Ramos (cell line): Measurements from ENCODE around the gene SIVA1.
"Not testable (repeated sequence)": the region's sequence is repeated elsewhere in the genome, so short reads cannot be mapped to it uniquely, and the experiment has no call there.

Source experiments
- in situ Hi-C: fragments of 300-500 bp; cut with MboI; formaldehyde crosslinking; loops from one replicate; pipeline ENCODE4 v1.14.3; 2022; ENCODE audit warnings: low sequenced_read_pairs; ENCODE audit not compliant: unreplicated experiment

The SIVA1 gene

DNA sequence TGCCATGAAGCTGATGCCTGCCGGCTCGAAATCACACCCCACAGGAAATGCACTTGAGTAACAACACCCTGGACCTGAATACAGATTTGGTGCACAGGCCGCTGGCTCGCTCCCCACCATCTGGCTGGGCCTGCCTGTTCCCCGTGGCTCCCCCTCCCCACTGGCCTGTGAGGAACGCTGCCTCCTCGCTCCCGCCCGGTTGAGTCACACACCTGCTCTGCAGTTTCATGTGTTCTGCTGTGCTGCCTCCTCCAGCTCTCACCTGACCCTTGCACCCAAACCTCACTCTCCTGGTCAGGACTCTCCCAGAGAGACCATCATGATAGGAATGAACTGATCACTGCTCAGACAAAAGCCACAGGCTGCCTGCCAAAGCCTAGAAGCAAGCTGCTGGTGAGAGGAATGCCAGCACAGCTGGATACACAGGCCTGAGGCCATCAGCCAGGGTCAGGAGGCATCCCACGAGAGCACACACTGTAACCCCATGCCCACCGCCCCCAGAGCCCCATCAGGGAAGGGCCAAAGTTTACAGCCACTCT lies 3.8 kb upstream of the SIVA1 start:
- in situ Hi-C loops = no loop called here

GRCh38 chr14:104750056-104750752 lies 2.7 kb upstream of the SIVA1 start:
- in situ Hi-C loops = no loop called here

DNA sequence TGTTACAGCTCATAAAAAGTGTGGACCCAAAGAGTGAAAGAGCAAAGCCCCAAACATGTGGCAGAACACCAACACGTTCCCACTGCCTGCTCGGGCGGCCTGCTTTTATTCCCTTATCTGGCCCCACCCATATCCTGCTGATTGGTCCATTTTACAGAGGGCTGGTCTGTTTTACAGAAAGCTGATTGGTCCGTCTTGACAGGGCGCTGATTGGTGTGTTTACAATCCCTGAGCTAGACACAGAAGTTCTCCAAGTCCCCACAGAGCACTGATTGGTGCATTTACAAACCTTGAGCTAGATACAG lies 2.2 kb upstream of the SIVA1 start:
- in situ Hi-C loops = not testable (repeated sequence)

DNA sequence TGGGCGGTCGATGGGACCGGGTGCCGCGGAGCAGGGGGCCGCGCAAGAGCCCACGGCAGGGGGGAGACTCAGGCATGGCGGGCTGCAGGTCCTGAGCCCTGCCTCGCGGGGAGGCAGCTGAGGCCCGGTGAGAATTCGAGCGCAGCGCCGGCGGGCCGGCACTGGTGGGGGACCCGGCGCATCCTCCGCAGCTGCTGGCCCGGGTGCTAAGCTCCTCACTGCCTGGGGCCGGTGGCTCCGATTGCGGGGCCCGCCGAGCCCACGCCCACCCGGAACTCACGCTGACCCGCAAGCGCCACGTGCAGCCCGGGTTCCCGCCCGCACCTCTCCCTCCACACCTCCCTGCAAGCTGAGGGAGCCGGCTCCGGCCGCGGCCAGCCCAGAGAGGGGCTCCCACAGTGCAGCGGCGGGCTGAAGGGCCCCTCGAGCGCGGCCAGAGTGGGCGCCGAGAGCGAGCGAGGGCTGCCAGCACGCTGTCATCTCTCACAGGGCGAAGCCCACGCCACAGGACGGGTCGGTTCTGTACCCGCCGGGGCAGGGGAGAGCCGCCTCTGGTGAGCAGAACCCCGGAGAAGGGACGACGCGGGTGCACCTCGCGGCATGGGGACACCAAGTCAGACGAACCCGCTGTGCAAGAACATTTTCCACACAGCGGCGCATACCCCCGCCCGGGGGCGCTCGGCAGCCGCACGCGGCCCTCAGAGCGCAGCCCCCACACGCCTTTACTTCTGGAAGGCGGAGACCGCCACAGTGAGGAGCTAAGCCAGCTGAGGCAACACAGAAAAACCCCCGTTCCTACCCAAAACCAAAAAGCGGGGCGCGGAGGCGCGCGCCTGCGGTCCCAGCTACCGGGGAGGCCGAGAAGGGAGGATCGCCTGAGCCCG lies 1.2 kb upstream of the SIVA1 start:
- in situ Hi-C loops = no loop called here

DNA sequence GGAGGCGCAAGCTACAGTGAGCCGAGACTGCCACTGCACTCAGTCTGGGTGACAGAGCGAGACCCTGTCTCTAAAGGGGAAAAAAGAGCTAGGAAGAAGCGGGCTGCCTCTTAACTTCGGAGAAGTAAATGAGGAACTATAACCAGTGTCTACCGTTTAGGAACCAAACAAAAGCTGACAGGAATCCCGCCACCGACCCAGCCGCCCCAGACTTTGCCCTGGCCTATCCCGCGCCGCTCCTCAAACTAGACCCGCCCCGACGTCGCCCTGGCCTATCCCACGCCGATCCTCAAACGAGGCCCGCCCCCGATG lies 568 bp upstream of the SIVA1 start:
- in situ Hi-C loops = no loop called here

DNA sequence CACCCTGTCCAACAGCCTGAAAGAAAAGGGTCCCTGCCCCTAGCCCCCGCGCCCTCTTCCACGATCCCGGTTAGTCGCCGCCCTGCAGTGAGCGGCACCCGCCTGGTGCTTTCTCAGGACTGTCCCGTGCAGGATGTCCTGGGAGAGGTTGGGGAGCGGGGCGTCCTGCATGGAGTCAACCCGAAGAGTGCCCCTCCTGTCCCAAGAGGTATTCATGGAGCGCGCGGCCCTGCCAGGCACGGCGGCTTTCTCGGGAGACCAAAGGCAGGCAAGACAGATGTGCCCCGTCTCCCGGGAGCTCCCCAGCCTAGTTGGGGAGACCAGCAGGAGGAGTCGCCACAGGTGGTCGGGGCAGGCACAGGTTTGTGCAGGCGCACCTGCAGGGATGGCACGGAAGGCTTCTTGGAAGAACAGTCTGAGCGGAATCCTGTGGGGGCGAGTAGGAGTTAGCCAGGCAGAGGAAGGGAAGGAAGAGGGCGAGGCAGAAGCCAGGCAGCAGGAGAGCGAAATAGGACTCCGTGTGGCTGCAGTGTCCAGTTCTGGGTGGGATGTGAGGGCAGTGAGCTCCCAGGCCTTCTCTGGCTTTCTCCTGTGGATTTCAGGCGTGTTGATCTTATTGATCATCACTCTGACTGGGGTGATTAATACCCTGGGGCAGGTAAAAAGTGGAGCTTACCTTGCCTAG lies 723 bp downstream of the SIVA1 start:
- in situ Hi-C loops = no loop called here

GRCh38 chr14:104754213-104754851 lies 1.4 kb downstream of the SIVA1 start:
- in situ Hi-C loops = no loop called here

GRCh38 chr14:104755621-104756020 lies 2.7 kb downstream of the SIVA1 start:
- in situ Hi-C loops = no loop called here

- in situ Hi-C loops = no loop called here
Observed at GRCh38 chr14:104756477-104757237, 3.7 kb downstream of the SIVA1 start.

DNA sequence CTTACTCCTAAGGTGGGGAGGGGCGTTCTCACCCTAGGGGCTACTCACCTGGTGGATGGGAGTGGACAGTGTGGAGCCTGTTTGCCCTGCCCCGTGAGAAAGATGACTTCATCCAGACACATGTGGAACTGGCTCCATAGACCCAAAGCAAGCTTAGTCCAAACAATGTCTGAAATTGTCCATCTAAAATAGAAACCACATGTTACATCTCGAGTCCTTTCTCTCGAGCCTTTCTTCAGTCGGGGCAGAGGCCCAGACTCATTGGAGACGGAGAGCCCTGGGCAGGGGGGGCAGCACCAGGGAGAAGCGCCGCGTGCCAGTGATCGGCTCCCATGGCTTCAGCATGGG lies 4.3 kb downstream of the SIVA1 start:
- in situ Hi-C loops = no loop called here

DNA sequence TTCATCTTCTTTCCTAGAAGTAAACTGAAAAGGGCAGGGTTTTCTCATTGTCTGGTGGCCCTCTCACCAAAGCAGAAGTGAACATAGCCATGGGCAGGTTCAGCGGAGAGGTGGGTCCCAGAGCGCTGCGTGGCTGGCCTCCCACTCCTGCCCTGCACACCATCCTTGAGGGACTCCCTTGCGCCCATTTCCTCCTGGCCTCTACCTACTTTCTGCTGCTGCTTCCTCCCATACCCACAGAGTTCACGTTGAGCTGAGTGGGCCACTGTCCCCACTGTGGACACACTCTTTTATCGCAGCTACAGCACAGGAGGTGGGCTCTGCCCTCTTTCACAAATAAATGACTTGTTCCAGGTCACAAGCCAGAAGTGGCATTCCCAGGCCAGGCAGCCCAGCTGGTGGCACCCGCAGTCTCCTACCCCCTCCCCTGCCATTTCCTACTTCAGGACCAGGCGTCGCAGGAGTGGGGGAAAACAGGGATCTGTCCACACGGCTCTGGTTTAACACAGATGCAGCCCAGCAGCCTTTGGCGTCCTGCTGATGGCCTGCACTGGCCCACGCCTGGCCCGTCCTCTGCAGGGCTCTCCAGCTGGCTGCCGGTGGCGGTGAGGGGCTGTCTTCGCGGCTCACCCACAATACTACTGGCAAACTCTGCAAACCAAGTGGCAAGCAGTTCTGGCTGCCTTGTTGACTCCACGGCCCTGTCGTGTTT lies 4.9 kb downstream of the SIVA1 start:
- in situ Hi-C loops = no loop called here

DNA sequence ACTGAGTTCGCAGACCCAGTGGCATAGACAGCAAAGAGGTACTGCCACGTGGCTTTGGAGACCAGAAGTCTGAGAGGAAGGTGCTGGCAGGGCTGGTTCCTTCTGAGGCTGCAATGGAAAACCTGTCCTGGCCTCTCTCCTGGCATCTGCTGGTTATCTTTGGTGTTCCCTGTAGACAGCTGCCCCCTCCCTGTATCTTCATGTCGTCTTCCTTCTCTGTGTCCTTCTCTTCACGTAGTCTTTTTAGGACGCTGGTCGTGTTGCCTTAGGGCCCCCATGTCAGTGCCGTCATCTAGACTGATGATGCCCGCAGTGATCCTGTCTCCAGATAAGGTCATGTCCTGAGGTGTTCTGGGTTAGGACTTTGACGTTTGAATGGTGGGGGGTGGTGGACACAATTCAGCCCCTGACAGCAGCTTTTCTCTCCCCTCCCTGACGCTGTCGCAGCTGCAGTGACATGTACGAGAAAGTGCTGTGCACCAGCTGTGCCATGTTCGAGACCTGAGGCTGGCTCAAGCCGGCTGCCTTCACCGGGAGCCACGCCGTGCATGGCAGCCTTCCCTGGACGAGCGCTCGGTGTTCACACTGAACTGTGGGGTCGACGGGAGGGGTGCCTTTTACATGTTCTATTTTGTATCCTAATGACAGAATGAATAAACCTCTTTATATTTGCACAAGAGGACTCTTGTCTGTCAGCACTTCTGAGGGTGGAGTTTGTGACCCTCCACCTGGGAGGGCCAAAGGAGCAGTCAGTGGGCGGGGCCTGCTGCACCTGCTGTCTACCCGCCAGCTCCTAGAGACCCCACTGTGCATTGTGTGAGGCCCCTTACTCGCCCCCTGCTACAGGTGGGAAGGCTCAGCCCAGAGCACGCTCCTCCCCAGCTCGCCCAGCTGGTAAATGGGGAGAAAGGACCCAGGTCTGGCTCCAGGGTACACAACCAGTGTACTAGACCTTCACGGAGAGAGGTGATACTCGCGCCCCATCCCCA lies 6.3 kb downstream of the SIVA1 start:
- in situ Hi-C loops = no loop called here

GRCh38 chr14:104765517-104765916 lies 12.6 kb downstream of the SIVA1 start:
- in situ Hi-C loops = no loop called here

DNA sequence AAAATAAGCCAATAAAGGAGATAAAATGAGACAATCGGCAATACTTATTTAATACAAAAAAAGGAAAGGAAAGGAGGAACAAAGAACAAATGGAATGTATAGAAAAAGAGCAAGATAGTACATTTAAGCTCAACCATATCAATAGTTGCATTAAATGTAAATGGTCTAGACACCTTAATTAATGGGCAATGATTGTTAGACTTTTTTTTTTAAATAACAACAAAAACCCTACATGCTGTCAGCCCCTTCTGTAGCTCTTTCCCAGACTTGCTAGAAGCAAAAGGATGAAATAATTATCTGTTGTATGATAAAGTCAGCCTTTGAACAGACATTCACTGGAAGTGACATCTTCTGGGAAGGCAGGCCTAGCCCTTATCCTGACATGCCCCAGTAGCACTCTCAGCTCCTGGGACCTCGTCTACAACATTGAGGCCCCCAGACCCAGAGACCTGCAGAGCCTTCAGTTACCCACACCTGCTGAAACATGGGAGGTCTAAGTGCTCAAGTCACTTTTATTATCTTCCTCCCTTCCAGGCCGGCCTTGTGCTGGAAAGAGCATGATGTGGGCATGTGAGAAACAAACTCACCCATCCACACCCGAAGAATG lies 13.4 kb downstream of the SIVA1 start:
- in situ Hi-C loops = no loop called here

GRCh38 chr14:104766863-104767633 lies 14.1 kb downstream of the SIVA1 start:
- in situ Hi-C loops = no loop called here

DNA sequence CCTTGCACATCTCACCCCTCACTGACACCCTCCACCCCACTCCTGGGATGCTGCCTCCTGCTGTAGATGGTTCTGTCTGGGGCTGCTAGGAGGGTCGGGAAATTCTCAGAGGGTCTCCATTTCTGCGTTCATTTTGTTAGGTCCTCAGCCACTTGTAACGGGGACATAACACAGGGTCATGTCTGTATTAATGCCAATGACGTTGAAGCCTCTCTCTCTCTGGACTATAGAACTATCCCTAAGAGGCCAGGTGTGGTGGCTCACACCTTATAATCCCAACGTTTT lies 14.6 kb downstream of the SIVA1 start:
- in situ Hi-C loops = no loop called here
